GM19455 (cell line): ENCODE measurements around the gene MCM3AP.

Experiments used
- ATAC-seq: cut with Tn5 transposase; IDR thresholded peaks from one replicate; pipeline ENCODE4 v1.9.1; 2021; ENCODE audit not compliant: unreplicated experiment

Gene MCM3AP

GRCh38 chr21:46285206-46285661 lies at the start of gene MCM3AP:
Gene MCM3AP (minus strand): TSS chr21:46285611. CDS start chr21:46285286, 325 bp downstream.
- no peak for ATAC-seq

GRCh38 chr21:46334351-46335140 lies 49.1 kb upstream of the MCM3AP start:
- ATAC-seq: no peak

- no peak for ATAC-seq
Measured at GRCh38 chr21:46329796-46330195, 44.4 kb upstream of the MCM3AP start.

DNA sequence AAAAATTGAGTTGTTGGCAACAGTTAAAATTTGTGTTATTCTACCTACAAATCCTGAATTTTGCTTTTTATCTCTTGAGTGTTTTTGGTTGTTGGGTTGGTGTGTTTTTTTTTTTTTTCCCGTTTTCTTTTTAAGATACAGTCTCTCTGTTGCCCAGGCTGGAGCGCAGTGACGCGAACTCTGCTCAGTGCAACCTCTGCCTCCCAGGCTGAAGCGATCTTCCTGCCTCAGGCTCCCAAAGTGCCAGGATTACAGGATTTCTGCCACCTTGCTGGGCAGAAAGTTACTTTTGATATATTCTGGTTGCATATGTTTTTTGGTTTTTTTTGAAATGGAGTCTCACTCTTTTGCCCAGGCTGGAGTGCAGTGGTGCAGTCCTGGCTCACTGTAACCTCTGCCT lies 42.7 kb upstream of the MCM3AP start:
- ATAC-seq: no peak

GRCh38 chr21:46327711-46328110 lies 42.3 kb upstream of the MCM3AP start:
- ATAC-seq: no peak

- ATAC-seq: no peak
Measured at GRCh38 chr21:46326110-46326703, 40.8 kb upstream of the MCM3AP start.

- no peak for ATAC-seq
Measured at GRCh38 chr21:46325073-46325912, 39.9 kb upstream of the MCM3AP start.

DNA sequence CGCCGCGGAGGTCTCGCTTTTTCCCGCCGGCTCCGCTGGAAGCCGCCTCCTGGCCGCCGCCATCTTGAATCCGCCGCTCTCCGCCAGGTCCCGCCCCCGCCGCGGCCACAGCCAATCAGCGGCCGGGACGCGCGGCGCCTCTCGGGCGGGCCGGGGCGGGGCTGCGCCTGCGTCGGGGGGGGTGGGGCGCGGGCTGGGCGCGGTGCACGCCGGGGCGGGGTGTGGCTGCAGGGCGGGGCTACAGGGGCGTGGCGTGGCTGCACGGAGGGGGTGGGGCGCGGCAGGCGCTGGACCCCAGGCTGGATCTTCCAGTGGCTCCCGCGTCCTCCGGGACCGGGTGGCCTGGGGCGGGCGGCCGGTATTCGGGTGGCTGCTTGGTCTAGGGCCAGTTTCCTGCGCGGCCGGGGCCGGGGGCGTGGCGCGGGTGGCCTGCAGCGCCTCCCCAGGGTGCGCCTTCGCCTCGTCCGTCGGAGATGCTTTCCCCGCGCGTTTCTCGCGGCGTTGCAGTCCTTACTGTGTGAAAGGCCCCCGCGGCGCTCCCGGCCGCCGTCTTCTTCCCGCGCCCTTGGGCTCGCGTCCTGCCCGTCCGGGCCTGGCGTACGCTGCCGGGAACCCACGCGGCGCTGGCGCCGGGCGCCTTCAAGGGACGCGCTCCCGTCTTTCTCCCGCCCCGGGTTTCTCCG lies 39.1 kb upstream of the MCM3AP start:
- peak; percentile 63 for ATAC-seq

DNA sequence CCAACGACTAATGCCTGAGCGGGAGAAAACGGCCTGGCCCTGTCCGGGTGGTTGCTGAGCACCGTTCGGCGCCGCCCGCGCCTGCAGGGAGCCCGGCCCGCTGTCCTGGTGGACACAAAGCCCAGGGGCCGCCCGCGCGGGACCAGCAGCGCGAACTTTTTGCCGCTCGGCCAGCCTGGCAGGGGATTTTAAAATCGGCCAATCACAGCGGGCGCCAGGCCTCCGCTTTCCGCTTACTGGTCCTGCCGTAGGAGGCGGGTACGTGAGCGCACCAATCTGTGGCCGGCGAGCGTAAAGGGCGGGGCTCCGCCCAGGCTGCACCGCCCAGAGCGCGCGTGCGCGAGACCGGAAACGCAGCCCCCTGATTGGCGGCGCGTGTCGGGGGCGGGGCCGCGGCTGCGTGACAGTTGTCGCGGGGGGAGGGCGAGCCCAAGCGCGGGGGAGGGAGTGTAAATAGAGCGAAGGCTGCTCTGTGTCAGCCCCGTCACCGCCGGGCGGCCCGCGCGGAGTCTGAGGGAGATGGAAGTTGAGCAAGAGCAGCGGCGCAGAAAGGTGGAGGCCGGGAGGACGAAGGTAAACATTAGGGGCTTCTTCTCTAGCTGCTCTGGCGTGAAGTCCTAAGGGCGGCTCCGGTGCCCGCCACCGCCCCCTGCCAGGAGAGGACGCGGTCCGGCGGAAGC lies 38.4 kb upstream of the MCM3AP start, which contains the start of the genes C21orf58 and PCNT:
TSS of gene C21orf58 (minus strand) at position 161 of the 680 bp plus-strand sequence. CDS start 1,132 bp downstream, outside the sequence.
TSS of gene PCNT (plus strand) at position 447 of the 680 bp plus-strand sequence. CDS start at position 520, 73 bp downstream.
- peak; percentile 74 for ATAC-seq

DNA sequence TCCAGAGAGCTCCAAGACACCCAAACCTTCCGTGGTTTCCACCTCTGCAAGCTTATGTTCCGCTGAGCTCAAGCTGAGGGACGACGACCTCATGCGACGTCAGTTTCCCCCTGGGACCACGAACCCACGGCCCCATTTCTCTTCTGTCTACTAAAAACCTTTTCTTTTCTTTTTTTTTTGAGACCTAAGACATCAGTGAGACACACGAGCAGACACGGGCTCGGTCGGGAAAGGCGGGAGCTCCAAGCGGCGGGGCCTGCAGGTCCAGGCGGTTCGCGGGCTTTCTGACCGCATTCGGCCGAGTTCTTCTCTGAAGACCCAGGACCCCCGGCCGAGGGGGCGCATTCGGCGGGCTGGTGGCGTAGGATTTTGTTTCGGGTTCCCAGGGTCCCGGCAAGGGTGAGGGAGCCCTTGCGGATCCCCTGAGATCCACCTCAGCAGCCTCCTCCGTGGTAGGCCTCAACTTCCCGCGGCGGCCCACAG lies 37.9 kb upstream of the MCM3AP start:
- ATAC-seq: peak; percentile 2

DNA sequence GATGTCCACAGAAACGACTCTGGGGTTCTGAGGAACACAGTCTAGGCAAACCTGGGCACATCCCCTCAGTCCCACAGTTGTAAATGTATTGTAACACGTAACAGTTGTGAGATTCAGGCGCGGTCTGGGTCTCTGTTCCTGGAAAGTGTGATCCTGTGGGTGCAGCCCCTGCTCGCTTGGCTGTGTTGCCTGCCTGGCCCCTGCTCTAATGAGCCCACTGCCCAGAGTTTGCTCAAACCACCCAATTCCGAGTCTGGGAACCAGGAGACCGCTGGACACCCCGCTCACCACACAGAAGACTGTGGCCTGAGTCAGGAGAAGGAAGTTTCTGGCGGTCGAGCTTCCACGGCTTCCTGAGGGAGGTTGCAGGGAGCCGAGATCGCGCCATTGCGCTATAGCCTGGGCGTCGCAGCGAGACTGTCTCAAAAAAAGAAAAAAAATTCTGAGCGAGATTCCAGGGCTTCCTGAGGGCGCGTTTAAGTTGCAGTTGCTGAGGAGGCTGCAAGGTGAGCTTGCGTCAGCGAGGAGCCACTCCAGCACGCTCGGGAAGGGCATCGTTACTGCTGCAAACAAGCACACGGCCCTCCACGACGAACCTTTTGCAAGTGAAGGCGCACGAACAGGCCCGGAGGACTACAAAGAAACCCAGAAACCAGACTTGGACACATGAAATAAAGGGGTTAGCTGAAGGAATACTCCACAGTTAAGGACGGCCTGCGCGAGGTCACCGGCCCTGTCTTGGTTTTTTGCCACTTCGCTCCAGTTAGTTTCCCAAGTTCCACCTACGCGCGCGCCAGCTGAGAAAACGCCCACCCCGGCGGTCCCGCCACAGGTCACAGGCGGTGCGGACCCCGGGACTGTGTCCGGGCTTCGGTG lies 37.2 kb upstream of the MCM3AP start:
- no peak for ATAC-seq

DNA sequence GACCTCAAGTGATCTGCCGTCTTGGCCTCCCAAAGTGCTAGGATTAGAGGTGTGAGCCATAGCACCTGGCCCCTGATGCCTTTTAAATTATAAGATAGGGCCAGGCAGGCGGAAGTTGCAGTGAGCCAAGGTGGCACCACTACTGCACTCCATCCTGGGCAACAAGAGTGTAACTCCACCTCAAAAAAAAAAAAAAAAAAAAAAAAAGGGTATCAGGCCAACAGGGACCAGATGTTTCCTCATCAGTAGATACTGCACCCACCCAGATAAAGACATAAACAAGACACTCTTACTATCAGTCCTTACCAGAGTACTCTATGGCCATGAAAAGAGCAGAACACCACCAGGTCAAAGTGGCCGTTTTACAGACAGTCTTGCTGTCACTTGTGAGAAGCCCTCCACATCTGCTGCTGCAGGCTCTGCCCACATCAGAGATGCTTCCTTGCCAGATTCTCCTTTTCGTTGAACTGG lies 35.0 kb upstream of the MCM3AP start:
- no peak for ATAC-seq

GRCh38 chr21:46319186-46319585 lies 33.8 kb upstream of the MCM3AP start:
- ATAC-seq: no peak

DNA sequence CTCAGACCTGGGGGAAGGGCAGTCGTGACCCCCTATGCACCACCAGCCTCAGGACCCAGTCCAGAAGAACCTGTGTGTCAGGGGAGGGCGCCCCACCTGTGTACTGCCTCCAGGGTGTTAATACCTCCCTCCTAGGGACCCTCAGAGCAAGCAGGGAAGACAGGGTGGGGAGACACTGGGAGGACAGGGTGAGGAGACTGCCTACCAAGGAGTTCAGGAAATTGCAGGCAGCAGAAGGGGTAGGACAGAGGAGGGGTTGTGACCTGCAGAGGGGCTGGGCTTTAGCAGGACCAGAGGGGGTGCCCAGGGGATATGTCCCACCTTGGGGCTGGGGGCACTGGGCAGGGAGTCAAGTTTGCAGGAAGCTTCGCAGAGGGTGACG lies 33.0 kb upstream of the MCM3AP start:
- no peak for ATAC-seq

DNA sequence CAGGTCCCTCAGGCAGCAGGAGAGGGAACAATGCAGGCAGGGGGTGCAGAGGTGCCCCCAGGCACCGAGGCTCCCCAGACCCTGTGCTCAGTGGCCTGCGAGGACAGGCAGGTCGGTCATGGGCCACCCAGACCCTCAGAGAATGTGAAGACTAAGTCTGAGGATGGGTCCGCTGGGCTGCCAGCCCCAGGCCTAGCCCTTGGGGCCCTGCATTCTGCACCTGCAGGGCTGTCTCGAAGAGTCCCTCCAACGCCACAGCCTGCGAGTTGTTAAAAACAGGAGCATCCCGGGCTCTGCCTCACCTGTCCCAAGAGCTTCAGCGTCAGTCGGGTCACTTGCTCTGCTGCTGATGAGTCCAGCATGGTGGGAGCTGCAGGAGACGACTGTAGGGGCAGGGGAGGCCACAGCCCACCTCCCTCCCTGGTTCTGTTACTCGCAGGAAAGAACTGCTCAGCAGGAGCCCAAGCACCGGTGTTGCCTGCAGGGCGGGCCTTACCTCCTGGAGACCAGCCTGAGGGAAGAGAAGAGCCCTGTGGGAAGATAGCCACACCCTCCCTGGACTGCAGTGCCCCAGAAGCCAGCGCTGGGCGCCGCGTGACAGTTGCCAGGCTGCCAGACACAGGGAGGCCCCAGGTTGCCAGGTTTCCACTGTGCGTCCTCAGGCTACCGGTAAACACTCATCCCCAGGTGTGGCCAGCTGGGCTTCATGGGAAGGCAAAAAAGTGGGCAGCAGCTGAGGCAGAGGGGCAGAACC lies 32.5 kb upstream of the MCM3AP start:
- ATAC-seq: no peak

DNA sequence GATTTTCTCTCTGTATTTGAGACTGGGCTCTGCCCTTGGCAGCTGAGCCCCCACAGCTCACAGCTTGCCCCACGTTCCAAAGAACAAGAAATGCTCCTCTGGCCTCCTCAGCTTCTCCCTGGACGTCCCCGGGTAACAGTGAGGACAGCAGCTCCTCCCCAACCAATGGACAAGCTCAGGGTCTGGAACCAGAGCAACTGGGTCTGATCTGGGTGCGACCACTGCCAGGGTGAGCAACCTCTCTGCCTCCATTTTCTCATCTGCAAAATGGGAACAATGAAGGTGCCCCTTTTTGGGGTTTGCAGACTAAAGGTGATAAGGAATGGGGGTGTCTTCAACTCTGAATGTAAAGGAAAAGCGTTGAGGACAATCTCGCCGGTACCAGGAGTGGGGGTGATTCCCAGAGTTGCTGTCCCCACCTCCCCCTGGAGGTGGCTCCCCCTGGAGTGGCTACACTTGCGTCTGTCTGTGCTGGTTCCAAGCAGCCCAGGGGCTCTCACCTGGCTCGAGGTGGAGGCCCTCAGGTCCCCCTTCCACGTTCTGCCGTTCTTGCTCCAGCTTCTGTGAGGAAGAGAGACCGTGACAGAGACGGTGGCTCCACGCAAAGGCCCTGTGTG lies 31.4 kb upstream of the MCM3AP start:
- ATAC-seq: no peak

DNA sequence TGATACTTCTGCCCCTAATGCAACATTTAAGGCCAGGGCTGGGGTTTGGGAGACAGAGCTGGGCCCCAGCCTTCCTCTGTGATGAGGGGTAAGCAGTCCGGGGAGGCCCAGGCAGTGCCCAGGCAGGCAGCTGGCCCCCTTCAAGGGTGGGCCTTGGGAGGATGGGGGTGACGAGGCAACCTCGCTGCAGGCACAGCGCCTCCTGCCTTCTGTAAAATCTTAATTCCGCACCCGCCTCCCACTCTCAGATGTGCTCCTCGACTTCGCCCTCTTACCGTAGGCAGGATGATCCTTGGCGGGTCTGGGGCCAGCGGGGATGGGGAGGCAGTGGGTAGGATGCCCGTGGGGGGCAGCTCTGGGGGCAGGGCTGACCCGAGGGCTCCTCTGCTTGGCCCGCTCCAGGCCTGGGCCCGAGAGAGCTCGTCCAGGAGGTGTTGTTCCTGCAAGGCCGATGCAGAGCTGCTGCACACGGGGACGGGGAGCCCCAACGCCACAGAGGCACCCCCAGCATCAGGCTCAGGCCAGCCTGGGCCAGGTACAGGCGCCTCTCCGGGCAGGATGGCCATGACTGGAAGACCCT lies 29.1 kb upstream of the MCM3AP start:
- no peak for ATAC-seq
